DOHH2 (cell line): Measurements from ENCODE around the gene GALNT18.

Experiments used
- H3F3A ChIP-seq: fragments of 200-600 bp; sonication (generic), shearing (Covaris generic); 2 replicates; pipeline ENCODE4 v1.6.0; 2016; ENCODE audit warnings: antibody characterized with exemption, mild to moderate bottlenecking; ENCODE audit not compliant: control insufficient read depth, insufficient read depth
- H3K27ac ChIP-seq: fragments of 200-600 bp; sonication (generic); 2 replicates; pipeline ENCODE4 v1.5.1; 2014; ENCODE audit warnings: low read depth, mild to moderate bottlenecking, low read length, moderate library complexity
- H3K27me3 ChIP-seq: fragments of 200-600 bp; sonication (generic); 2 replicates; pipeline ENCODE4 v1.6.1; 2014; ENCODE audit warnings: mild to moderate bottlenecking, low read length, mixed read lengths; ENCODE audit not compliant: control insufficient read depth
- H3K36me3 ChIP-seq: fragments of 200-600 bp; sonication (generic); 2 replicates; pipeline ENCODE4 v1.6.1; 2014; ENCODE audit warnings: mild to moderate bottlenecking, low read length, moderate library complexity, mixed read lengths; ENCODE audit not compliant: control insufficient read depth
- H3K4me1 ChIP-seq: fragments of 200-600 bp; sonication (generic); 2 replicates; pipeline ENCODE4 v1.6.1; 2014; ENCODE audit warnings: mild to moderate bottlenecking, low read length, mixed read lengths; ENCODE audit not compliant: control insufficient read depth
- H3K4me2 ChIP-seq: fragments of 200-600 bp; sonication (generic); 2 replicates; pipeline ENCODE4 v1.6.0; 2014; ENCODE audit warnings: mild to moderate bottlenecking, low read length, moderate library complexity
- H3K4me3 ChIP-seq: fragments of 200-600 bp; sonication (generic); 2 replicates; pipeline ENCODE4 v1.5.1; 2014; ENCODE audit warnings: mild to moderate bottlenecking, low read length, mixed read lengths
- H3K79me2 ChIP-seq: fragments of 200-600 bp; sonication (generic); 2 replicates; pipeline ENCODE4 v1.6.1; 2014; ENCODE audit warnings: mild to moderate bottlenecking, low read length, mixed read lengths; ENCODE audit not compliant: control insufficient read depth
- H3K9me2 ChIP-seq: fragments of 200-600 bp; sonication (generic); replicated peaks from 2 replicates; pipeline ENCODE4 v1.6.1; 2014; ENCODE audit warnings: mild to moderate bottlenecking, low read length, mixed read lengths; ENCODE audit not compliant: control insufficient read depth
- H3K9me3 ChIP-seq: fragments of 200-600 bp; sonication (generic); 2 replicates; pipeline ENCODE4 v1.6.1; 2014; ENCODE audit warnings: antibody characterized with exemption, low read length, mixed read lengths; ENCODE audit not compliant: control insufficient read depth, insufficient read depth
- H4K20me1 ChIP-seq: fragments of 200-600 bp; sonication (generic); 2 replicates; pipeline ENCODE4 v1.6.0; 2014; ENCODE audit warnings: low read depth, mild to moderate bottlenecking, antibody characterized with exemption, low read length, moderate library complexity; ENCODE audit not compliant: control insufficient read depth, insufficient read depth
- EZH2phosphoT487 ChIP-seq: fragments of 200-600 bp; sonication (generic); IDR thresholded peaks from 2 replicates; pipeline ENCODE4 v1.6.1; 2017; ENCODE audit warnings: borderline replicate concordance, mild to moderate bottlenecking, antibody characterized with exemption, low read length, moderate library complexity, mixed read lengths
- TF ChIP-seq, protein P1 (sequence below): fragments of 200-600 bp; sonication (generic); IDR thresholded peaks from one replicate; pipeline ENCODE4 v1.5.1; 2014; ENCODE audit warnings: antibody characterized with exemption, mild to moderate bottlenecking, low read depth, low read length; ENCODE audit not compliant: poor library complexity, severe bottlenecking

GALNT18 gene

DNA sequence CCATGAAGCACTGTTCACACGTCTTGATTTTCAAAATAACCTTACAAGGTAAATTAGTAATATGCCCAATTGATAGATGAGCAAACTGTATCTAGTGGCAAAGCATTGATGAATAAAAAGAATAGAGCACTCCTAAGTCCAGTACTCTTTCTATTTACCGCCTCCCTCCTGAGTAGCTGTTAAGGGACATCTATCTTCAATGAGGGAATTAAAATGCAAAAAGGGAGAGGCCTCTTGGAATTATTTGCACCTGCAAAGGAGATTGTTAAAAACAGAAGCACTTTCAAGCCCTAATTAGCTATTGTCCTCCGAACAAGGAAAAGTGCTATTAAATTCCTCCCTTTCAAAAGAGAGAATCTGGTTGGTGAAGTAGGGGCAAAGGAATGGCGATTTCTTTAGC is 6.8 kb upstream of the GALNT18 start:
- H3K27me3 ChIP-seq = peaks cover 5% of the 10 kb centered on the region
- H3F3A ChIP-seq = no peaks in the 10 kb centered on the region
- H4K20me1 ChIP-seq = no peaks in the 10 kb centered on the region
- H3K9me3 ChIP-seq = no peaks in the 10 kb centered on the region
- no peaks in the 10 kb centered on the region for H3K36me3 ChIP-seq
- H3K4me3 ChIP-seq = no peak overlapping the region
- no peak for TF ChIP-seq EZH2phosphoT487
- TF ChIP-seq, protein P1, sequence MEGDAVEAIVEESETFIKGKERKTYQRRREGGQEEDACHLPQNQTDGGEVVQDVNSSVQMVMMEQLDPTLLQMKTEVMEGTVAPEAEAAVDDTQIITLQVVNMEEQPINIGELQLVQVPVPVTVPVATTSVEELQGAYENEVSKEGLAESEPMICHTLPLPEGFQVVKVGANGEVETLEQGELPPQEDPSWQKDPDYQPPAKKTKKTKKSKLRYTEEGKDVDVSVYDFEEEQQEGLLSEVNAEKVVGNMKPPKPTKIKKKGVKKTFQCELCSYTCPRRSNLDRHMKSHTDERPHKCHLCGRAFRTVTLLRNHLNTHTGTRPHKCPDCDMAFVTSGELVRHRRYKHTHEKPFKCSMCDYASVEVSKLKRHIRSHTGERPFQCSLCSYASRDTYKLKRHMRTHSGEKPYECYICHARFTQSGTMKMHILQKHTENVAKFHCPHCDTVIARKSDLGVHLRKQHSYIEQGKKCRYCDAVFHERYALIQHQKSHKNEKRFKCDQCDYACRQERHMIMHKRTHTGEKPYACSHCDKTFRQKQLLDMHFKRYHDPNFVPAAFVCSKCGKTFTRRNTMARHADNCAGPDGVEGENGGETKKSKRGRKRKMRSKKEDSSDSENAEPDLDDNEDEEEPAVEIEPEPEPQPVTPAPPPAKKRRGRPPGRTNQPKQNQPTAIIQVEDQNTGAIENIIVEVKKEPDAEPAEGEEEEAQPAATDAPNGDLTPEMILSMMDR = no peak
- H3K4me1 ChIP-seq = no peaks in the 10 kb centered on the region
- H3K27ac ChIP-seq = no peak overlapping the region
- no peaks in the 10 kb centered on the region for H3K9me2 ChIP-seq
- H3K4me2 ChIP-seq = no peak overlapping the region
- H3K79me2 ChIP-seq = no peaks in the 10 kb centered on the region

DNA sequence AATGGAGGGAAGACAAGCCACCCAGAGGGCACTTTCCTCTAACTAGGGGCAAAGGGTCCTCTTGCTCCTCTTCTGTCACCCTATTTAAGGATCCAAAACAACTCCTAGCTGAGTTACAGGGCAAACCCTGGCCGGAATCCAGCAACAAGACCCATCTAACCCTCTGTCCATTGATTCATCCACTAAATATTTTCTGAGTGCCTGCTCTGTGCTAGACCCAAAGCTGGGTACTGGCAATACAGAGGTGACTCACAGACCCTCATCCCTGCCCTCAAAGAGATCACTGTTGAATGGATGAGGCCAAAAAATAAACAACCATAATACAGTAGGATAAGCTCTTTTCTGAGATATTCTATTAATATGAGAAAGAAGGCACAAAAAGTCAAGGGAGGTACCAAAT is 4.3 kb upstream of the GALNT18 start:
- Histone ChIP-seq H3K36me3 (no peaks in the 10 kb centered on the region), H3K4me1 (0 out of 2 replicates have a peak, but pooled peaks cover 4% of the 10 kb centered on the region), H3F3A (no peaks in the 10 kb centered on the region), H4K20me1 (no peaks in the 10 kb centered on the region), H3K79me2 (no peaks in the 10 kb centered on the region), H3K9me2 (no peaks in the 10 kb centered on the region), H3K9me3 (no peaks in the 10 kb centered on the region), H3K4me2 (no peak overlapping the region), H3K27me3 (peaks cover 13% of the 10 kb centered on the region), H3K27ac (no peak overlapping the region), H3K4me3 (no peak overlapping the region)
- TF ChIP-seq EZH2phosphoT487 = no peak
- TF ChIP-seq, protein P1 = no peak

DNA sequence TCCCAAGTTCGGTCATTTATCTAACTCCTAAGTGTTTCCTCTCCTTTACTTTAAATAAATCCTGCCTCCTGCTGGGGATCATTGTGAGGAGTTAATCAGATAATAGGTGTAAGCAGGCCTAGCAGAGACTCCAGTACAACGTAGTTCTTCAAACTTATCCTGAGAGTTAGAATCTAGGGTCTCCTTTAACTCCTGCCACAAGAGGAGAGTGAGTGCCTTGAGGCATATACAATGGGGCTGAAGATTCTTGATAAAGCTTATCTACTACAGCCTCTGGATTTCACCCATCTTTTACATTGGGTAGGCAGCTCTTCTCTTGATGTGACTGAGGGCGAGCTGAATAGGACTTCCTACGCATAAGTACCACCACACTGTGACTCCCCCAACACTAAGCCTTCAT is 3.1 kb upstream of the GALNT18 start:
- Histone ChIP-seq H3F3A (no peaks in the 10 kb centered on the region), H3K9me2 (no peaks in the 10 kb centered on the region), H3K36me3 (no peaks in the 10 kb centered on the region), H3K9me3 (no peaks in the 10 kb centered on the region), H3K79me2 (no peaks in the 10 kb centered on the region), H3K27ac (no peak overlapping the region), H3K4me1 (0 out of 2 replicates have a peak, but pooled peaks cover 4% of the 10 kb centered on the region), H4K20me1 (no peaks in the 10 kb centered on the region), H3K4me2 (no peak overlapping the region), H3K27me3 (peaks cover 17% of the 10 kb centered on the region), H3K4me3 (no peak overlapping the region)
- TF ChIP-seq, protein P1 = no peak
- no peak for TF ChIP-seq EZH2phosphoT487
